DOHH2 (cell line): ENCODE measurements around the gene OXLD1.

Source experiments
- CTCF ChIP-seq: fragments of 200-600 bp; sonication (generic); IDR thresholded peaks from one replicate; pipeline ENCODE4 v1.5.1; 2014; ENCODE audit warnings: antibody characterized with exemption, mild to moderate bottlenecking, low read depth, low read length; ENCODE audit not compliant: poor library complexity, severe bottlenecking
- EZH2phosphoT487 ChIP-seq: fragments of 200-600 bp; sonication (generic); IDR thresholded peaks from 2 replicates; pipeline ENCODE4 v1.6.1; 2017; ENCODE audit warnings: borderline replicate concordance, mild to moderate bottlenecking, antibody characterized with exemption, low read length, moderate library complexity, mixed read lengths

GRCh38 chr17:81690549-81690948, 24.1 kb upstream of the OXLD1 start:
- TF ChIP-seq CTCF (no peak), EZH2phosphoT487 (no peak)
